Mesenchymal stem cell (in vitro differentiated cells and primary cell): ENCODE measurements around the gene APC2.
A peak's percentile ranks its signal among the peaks of the same experiment; 100 is the strongest.

ENCODE experiments used
- DNase-seq: peaks from one replicate; pipeline ENCODE4 v3.0.0-alpha.2; 2013
- H2AFZ ChIP-seq: one replicate; pipeline ENCODE4 v1.6.1; 2013; ENCODE audit warnings: low read depth, mild to moderate bottlenecking, control low read depth, inconsistent platforms, low read length, moderate library complexity
- H2AK5ac ChIP-seq: 2 replicates; pipeline ENCODE4 v1.6.1; 2013; ENCODE audit warnings: low read length, moderate library complexity, mild to moderate bottlenecking, inconsistent platforms; ENCODE audit not compliant: severe bottlenecking
- H2BK120ac ChIP-seq: one replicate; pipeline ENCODE4 v1.6.1; 2013; ENCODE audit warnings: low read depth, mild to moderate bottlenecking, inconsistent platforms, low read length, moderate library complexity
- H2BK12ac ChIP-seq, 2 experiments: one replicate each; pipeline ENCODE4 v1.6.1; 2013; ENCODE audit warnings: inconsistent platforms in 2 of 2, low read length in 2 of 2, mild to moderate bottlenecking in 2 of 2, moderate library complexity in 2 of 2, control low read depth in 1 of 2
- H2BK15ac ChIP-seq: one replicate; pipeline ENCODE4 v1.6.1; 2013; ENCODE audit warnings: mild to moderate bottlenecking, low read depth, inconsistent platforms; ENCODE audit not compliant: poor library complexity, severe bottlenecking
- H2BK5ac ChIP-seq: 2 replicates; pipeline ENCODE4 v1.6.1; 2013; ENCODE audit warnings: low read depth, mild to moderate bottlenecking, low read length, control low read depth, inconsistent platforms; ENCODE audit not compliant: poor library complexity, severe bottlenecking
- H3K14ac ChIP-seq, 2 experiments: one replicate each; pipeline ENCODE4 v1.6.1; 2013; ENCODE audit warnings: inconsistent platforms in 2 of 2, low read length in 2 of 2, control low read depth in 1 of 2, mild to moderate bottlenecking in 1 of 2, moderate library complexity in 1 of 2
- H3K18ac ChIP-seq, 2 experiments: one replicate each; pipeline ENCODE4 v1.6.1; 2013; ENCODE audit warnings: inconsistent platforms in 2 of 2, low read length in 2 of 2, control low read depth in 1 of 2, low read depth in 1 of 2, mild to moderate bottlenecking in 1 of 2
- H3K23ac ChIP-seq, 2 experiments: one replicate each; pipeline ENCODE4 v1.6.1; 2013; ENCODE audit warnings: inconsistent platforms in 2 of 2, low read length in 2 of 2, mild to moderate bottlenecking in 2 of 2, moderate library complexity in 2 of 2, control low read depth in 1 of 2
- H3K27ac ChIP-seq: 2 replicates; pipeline ENCODE4 v1.5.1; 2013; ENCODE audit warnings: mild to moderate bottlenecking, moderate library complexity, low read length, control low read depth, inconsistent platforms; ENCODE audit not compliant: poor library complexity, severe bottlenecking
- H3K27me3 ChIP-seq, 2 experiments: 2 replicates each; pipeline versions ENCODE4 v1.6.1 to v1.7.0; 2013; ENCODE audit warnings: low read length in 2 of 2, mild to moderate bottlenecking in 2 of 2, moderate library complexity in 2 of 2, control low read depth in 1 of 2, inconsistent platforms in 1 of 2; ENCODE audit not compliant: control insufficient read depth in 1 of 2, insufficient read depth in 1 of 2
- H3K36me3 ChIP-seq, 2 experiments: 2 replicates each; pipeline versions ENCODE4 v1.6.1 to v1.7.0; 2013; ENCODE audit warnings: low read length in 2 of 2, control low read depth in 1 of 2, inconsistent platforms in 1 of 2, low read depth in 1 of 2, mild to moderate bottlenecking in 1 of 2; ENCODE audit not compliant: insufficient read depth in 2 of 2, control insufficient read depth in 1 of 2
- H3K4ac ChIP-seq, 2 experiments: one replicate each; pipeline ENCODE4 v1.6.1; 2013; ENCODE audit warnings: inconsistent platforms in 2 of 2, low read length in 2 of 2, mild to moderate bottlenecking in 2 of 2, moderate library complexity in 2 of 2, control low read depth in 1 of 2, low read depth in 1 of 2
- H3K4me1 ChIP-seq: 2 replicates; pipeline ENCODE4 v1.6.1; 2013; ENCODE audit warnings: low read depth, low read length, control low read depth; ENCODE audit not compliant: control insufficient read depth, insufficient read depth
- H3K4me2 ChIP-seq: 2 replicates; pipeline ENCODE4 v1.6.1; 2013; ENCODE audit warnings: low read length, mild to moderate bottlenecking, inconsistent platforms; ENCODE audit not compliant: poor library complexity, severe bottlenecking
- H3K4me3 ChIP-seq, 2 experiments: 2 replicates each; pipeline versions ENCODE4 v1.5.1 to v1.7.0; 2013; ENCODE audit warnings: low read length in 2 of 2, mild to moderate bottlenecking in 2 of 2, control low read depth in 1 of 2, low read depth in 1 of 2; ENCODE audit not compliant: insufficient read depth in 1 of 2
- H3K79me1 ChIP-seq: replicated peaks from 2 replicates; pipeline ENCODE4 v1.6.1; 2013; ENCODE audit warnings: mild to moderate bottlenecking, control low read depth, low read length, inconsistent platforms; ENCODE audit not compliant: poor library complexity, severe bottlenecking
- H3K9ac ChIP-seq: 2 replicates; pipeline ENCODE4 v1.7.0; 2013; ENCODE audit warnings: mild to moderate bottlenecking, low read length, moderate library complexity
- H3K9me3 ChIP-seq: 2 replicates; pipeline ENCODE4 v1.7.0; 2013; ENCODE audit warnings: mild to moderate bottlenecking, low read length; ENCODE audit not compliant: control insufficient read depth
- H4K8ac ChIP-seq: one replicate; pipeline ENCODE4 v1.6.1; 2013; ENCODE audit warnings: inconsistent platforms, mild to moderate bottlenecking, low read length, moderate library complexity
- H4K91ac ChIP-seq: one replicate; pipeline ENCODE4 v1.6.1; 2013; ENCODE audit warnings: mild to moderate bottlenecking, low read length, inconsistent platforms
- WGBS: methylation state at CpG from one replicate; pipeline ENCODE4 v1.1.7; 2013; ENCODE audit warnings: mixed read lengths; 5-methylcytosine and 5-hydroxymethylcytosine counted together

APC2 gene

DNA sequence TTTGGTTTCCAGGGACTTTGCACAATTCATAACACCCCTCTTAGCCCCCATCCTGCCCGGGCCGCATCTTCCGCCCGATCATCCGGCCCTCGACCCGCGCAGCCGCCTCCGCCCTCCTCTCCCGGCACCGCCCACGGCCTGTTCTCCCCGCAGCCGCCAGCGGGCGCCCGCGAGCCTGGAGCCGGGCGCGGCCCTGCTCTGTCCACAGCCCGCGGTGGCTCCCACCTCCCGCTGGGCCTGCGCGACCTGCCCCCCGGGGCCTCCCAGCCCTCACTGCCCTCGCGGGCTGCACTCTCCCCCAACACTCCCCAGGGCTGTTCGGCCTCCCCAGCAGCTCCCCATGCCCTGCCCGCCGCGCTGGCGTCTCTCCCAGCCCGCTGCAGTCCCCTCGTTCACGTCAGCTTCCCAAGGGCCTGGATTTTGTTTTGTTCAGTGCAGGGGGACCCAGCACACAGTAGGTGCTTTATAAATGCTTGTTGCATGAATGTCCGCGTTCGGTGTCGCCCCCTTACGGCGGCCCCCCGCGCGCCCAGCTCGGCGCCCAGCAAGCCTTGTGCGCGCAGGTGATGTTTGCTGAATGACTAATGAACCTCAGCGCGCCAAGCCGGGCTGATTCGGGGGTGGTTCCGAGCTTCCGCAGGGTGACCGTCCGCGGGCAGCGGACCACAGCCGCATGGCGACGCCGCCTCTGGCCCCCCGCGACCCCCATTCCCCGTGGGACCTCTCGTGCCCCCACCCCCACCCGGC is 4.6 kb upstream of the APC2 start:
- peak overlapping the region; percentile 84 for H3K4me2 ChIP-seq
- no peak overlapping the region for H4K8ac ChIP-seq
- H3K14ac ChIP-seq: no peak overlapping the region
- no peak overlapping the region for H2BK5ac ChIP-seq
- H3K9ac ChIP-seq: no peak overlapping the region
- H3K18ac ChIP-seq: peak overlapping the region; percentile 8 to 90
- peak overlapping the region; percentile 57 for H2BK15ac ChIP-seq
- H3K79me1 ChIP-seq: peaks cover 6% of the 10 kb centered on the region
- H3K27ac ChIP-seq: no peak overlapping the region
- H3K36me3 ChIP-seq: peaks cover 27 to 30% of the 10 kb centered on the region in 2 experiments
- H2AFZ ChIP-seq: peak overlapping the region; percentile 59
- peaks cover 30 to 40% of the 10 kb centered on the region in 2 experiments for H3K27me3 ChIP-seq
- no peak overlapping the region for H2BK120ac ChIP-seq
- H3K4ac ChIP-seq: peak overlapping the region in 1 of 2 experiments; percentile 69
- DNase-seq: peak; percentile 67
- H3K4me1 ChIP-seq: peaks cover 46% of the 10 kb centered on the region
- H3K23ac ChIP-seq: peak overlapping the region in 1 of 2 experiments; percentile 77
- H2BK12ac ChIP-seq: no peak overlapping the region
- H3K9me3 ChIP-seq: no peaks in the 10 kb centered on the region
- no peak overlapping the region for H4K91ac ChIP-seq
- 1% methylated on average over 51 of the region's 70 CpGs for WGBS
- H2AK5ac ChIP-seq: no peak overlapping the region
- peak overlapping the region; percentile 44 to 53 for H3K4me3 ChIP-seq

DNA sequence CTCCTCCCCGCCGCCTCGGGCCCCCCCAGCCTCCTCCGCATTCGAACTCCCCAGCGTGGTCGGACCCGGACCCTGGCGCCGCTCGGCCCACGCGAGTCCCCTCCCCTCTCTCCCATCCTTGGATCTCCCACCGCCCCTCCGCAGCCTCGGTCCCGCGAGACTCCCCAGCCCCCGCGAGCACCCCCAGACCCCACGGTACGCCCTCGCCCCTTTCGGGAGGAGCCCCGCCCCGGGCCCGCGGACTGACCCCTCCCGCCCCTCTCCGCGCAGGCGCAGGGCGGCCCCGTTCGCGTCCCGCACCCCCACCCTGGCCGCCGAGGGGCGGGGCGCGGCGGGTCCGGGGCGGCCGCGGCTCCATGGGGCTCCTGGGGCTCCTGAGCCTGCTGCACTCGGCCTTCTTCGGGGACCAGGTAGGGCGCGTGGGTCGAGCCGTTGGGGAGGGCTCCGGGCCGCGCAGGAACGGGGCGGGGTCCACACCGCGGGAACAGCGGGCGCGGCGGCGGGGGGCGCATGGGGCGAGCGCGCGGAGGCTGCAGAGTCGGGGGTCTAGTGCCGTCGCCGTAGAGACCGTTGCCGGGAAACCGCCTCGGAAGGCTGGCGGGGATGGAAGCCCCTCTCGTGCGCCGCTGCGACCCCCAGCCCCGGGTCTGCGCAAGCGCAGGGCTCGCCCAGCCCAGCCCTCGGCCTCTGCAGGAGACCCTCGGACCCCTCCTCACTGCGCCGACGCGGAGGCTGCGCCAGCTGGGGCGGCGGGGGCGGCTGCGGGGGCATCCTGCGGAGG is 3.8 kb upstream of the APC2 start:
- no peak overlapping the region for H2BK120ac ChIP-seq

DNA sequence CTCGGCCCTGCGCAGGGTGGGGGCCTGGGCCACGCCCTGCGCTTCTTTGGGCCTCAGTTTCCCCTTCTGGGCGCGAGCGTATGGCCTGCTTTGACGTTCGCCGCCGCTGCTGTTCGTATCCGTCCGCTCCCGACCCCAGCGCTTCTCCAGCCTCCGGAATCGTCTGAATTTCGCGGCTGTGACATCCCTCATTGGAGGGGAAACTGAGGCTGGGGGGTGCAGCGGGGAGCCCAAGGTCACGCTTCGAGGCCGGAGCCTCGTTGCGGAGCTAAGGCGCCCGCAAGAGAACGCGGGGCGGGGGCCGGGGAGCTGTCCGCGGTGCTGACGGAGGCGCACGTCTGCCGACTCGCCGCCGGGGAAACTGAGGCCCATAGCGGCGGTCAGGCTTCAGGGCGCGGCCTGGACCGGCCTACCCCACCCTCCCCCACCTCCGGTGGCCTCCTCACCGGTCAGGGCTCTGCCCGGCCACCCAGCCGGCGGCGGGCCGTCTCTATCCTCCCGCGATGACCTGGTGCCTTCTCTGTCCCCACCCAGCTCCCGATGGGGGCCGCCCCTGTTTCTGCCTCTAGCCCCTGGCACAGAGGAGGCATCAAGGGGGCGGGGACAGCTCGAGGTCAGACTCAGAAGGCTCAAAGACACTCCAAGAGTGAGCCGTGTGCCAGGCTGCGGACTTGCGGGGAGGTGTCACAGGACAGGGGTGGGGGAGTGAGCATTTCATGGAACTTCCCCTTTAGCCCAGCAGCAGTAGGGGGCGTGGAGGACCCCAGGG is 3.0 kb upstream of the APC2 start:
- H3K4ac ChIP-seq: no peak overlapping the region
- no peak overlapping the region for H2AFZ ChIP-seq
- H3K4me2 ChIP-seq: peak overlapping the region; percentile 74
- H2AK5ac ChIP-seq: no peak overlapping the region
- no peak for DNase-seq
- no peak overlapping the region for H3K27ac ChIP-seq
- peaks cover 12 to 14% of the 10 kb centered on the region in 2 experiments for H3K36me3 ChIP-seq
- peak overlapping the region in 1 of 2 experiments; percentile 44 for H3K4me3 ChIP-seq
- peaks cover 5% of the 10 kb centered on the region for H3K79me1 ChIP-seq
- no peaks in the 10 kb centered on the region for H3K9me3 ChIP-seq
- no peak overlapping the region for H2BK120ac ChIP-seq
- H3K18ac ChIP-seq: no peak overlapping the region
- no peak overlapping the region for H4K91ac ChIP-seq
- no peak overlapping the region for H3K9ac ChIP-seq
- no peak overlapping the region for H3K14ac ChIP-seq
- H4K8ac ChIP-seq: no peak overlapping the region
- peaks cover 39% of the 10 kb centered on the region for H3K4me1 ChIP-seq
- H3K23ac ChIP-seq: no peak overlapping the region
- no peak overlapping the region for H2BK5ac ChIP-seq
- peaks cover 46 to 55% of the 10 kb centered on the region in 2 experiments for H3K27me3 ChIP-seq
- H2BK12ac ChIP-seq: no peak overlapping the region
- H2BK15ac ChIP-seq: no peak overlapping the region
- WGBS: 8% methylated on average over 48 of the region's 63 CpGs

More for the DNA sequence above, 3.8 kb upstream of the APC2 start:
- H3K23ac ChIP-seq: peak overlapping the region in 1 of 2 experiments; percentile 51
- H3K4ac ChIP-seq: no peak overlapping the region
- peaks cover 19 to 22% of the 10 kb centered on the region in 2 experiments for H3K36me3 ChIP-seq
- no peak overlapping the region for H2BK15ac ChIP-seq
- H3K18ac ChIP-seq: no peak overlapping the region
- peak overlapping the region in 1 of 2 experiments; percentile 25 for H2BK12ac ChIP-seq
- peak overlapping the region in 1 of 2 experiments; percentile 44 for H3K4me3 ChIP-seq
- H2BK5ac ChIP-seq: no peak overlapping the region
- no peak overlapping the region for H3K27ac ChIP-seq
- no peak overlapping the region for H2AK5ac ChIP-seq
- H3K14ac ChIP-seq: no peak overlapping the region
- no peak overlapping the region for H2AFZ ChIP-seq
- H3K27me3 ChIP-seq: peaks cover 38 to 48% of the 10 kb centered on the region in 2 experiments
- WGBS: 2% methylated on average over 66 of the region's 99 CpGs
- no peaks in the 10 kb centered on the region for H3K9me3 ChIP-seq
- H3K4me1 ChIP-seq: peaks cover 39% of the 10 kb centered on the region
- no peak overlapping the region for H4K8ac ChIP-seq
- H3K79me1 ChIP-seq: peaks cover 6% of the 10 kb centered on the region
- H4K91ac ChIP-seq: no peak overlapping the region
- no peak for DNase-seq
- H3K9ac ChIP-seq: no peak overlapping the region
- peak overlapping the region; percentile 74 for H3K4me2 ChIP-seq
